Sigmoid colon (tissue), 4 donors: ENCODE results near the gene CEBPG.

ENCODE experiments used
- POLR2A ChIP-seq, 2 donors: fragments of 450-650 bp; IDR thresholded peaks; one replicate each; pipeline ENCODE4 v1.6.1; 2016; ENCODE audit warnings: antibody characterized with exemption in 2 of 2, mild to moderate bottlenecking in 2 of 2, moderate library complexity in 2 of 2
- POLR2AphosphoS5 ChIP-seq, 4 donors: sonication (generic); formaldehyde crosslinking; IDR thresholded peaks; one replicate each; pipeline ENCODE4 v1.6.1; 2017; ENCODE audit warnings: antibody characterized with exemption in 4 of 4

- no peak for TF ChIP-seq POLR2AphosphoS5 (IDR thresholded peaks at IDR 0.05)
- TF ChIP-seq POLR2A (IDR thresholded peaks at IDR 0.05), result no peak
These were observed 30.4 kb downstream of the CEBPG start for GRCh38 chr19:33403973-33404304.
